Activated CD4-positive, alpha-beta T cell treated with anti-CD3 and anti-CD28 coated beads, Interleukin-2, Interleukin-6, amounts not matched to agents 100 ng/mL and 50 ng/mL, durations not matched to agents 16 hours and 8 hours (primary cell): Measurements from ENCODE around the gene SDHA.
"Not testable (repeated sequence)": the region's sequence is repeated elsewhere in the genome, so short reads cannot be mapped to it uniquely, and the experiment has no call there.

Experiments used
- DNase-seq: peaks from one replicate; pipeline ENCODE4 v3.0.0-alpha.2; 2020

SDHA gene

GRCh38 chr5:186091-187041 lies 31.8 kb upstream of the SDHA start:
- no peak for DNase-seq

- DNase-seq = no peak
Measured at GRCh38 chr5:187042-187431, 31.1 kb upstream of the SDHA start.

- no peak for DNase-seq
Measured at GRCh38 chr5:187617-188451, 30.3 kb upstream of the SDHA start.

- DNase-seq = peak; percentile 93
Measured at GRCh38 chr5:188488-189481, 29.3 kb upstream of the SDHA start.

GRCh38 chr5:189486-189885 lies 28.6 kb upstream of the SDHA start:
- DNase-seq = no peak

GRCh38 chr5:189976-190365 lies 28.1 kb upstream of the SDHA start:
- no peak for DNase-seq

GRCh38 chr5:190366-191035 lies 27.6 kb upstream of the SDHA start:
- no peak for DNase-seq

- DNase-seq = no peak
Measured at GRCh38 chr5:191036-191948, 26.8 kb upstream of the SDHA start, which contains the start of gene LRRC14B. LRRC14B (plus strand) TSS chr5:191495; CDS start chr5:191539, 44 bp downstream.

- no peak for DNase-seq
Measured at GRCh38 chr5:191949-192690, 26.0 kb upstream of the SDHA start.

- DNase-seq = no peak
Measured at GRCh38 chr5:192691-192969, 25.5 kb upstream of the SDHA start.

- no peak for DNase-seq
Measured at GRCh38 chr5:192970-193831, 24.9 kb upstream of the SDHA start.

- no peak for DNase-seq
Measured at GRCh38 chr5:194102-194501, 24.0 kb upstream of the SDHA start.

- no peak for DNase-seq
Measured at GRCh38 chr5:194603-195209, 23.4 kb upstream of the SDHA start.

GRCh38 chr5:195401-196160 lies 22.5 kb upstream of the SDHA start:
- DNase-seq = no peak

- DNase-seq = no peak
Measured at GRCh38 chr5:196350-196749, 21.8 kb upstream of the SDHA start.

- not testable (repeated sequence) for DNase-seq
Measured at GRCh38 chr5:197031-197430, 21.1 kb upstream of the SDHA start.

GRCh38 chr5:197892-198489 lies 20.1 kb upstream of the SDHA start:
- no peak for DNase-seq
